ENCODE results near the gene METTL1. TPM values are rescaled to one million over a fixed set of nuclear protein-coding genes. Genes with fewer than 3 reads are reported as not detected.

Gene METTL1
- total and polyA plus RNA-seq, 2 donors (not counting 1 experiment from before 2014, with no cell fraction given) = 9.1 to 9.2 TPM

DNA sequence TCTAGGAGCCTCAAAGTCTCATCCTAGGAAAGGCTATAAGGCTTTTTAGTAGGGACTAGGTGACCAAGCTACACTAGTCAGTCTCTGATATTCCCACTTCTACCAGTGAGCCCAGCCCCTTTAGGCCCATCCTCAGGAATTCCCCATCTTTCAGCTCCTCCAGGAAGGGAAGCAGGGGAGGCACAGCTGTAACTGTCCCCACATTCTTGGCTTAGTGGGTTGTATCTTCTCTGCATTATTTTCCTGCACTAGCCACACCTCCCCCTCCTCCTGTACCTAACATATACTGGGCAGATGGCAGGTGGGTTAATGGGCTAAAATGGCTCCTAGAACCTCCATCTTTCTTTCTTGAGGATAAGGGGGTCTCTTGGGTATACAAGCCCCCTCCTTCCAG is 4.6 kb downstream of the METTL1 start:
- CTCF ChIA-PET = interaction anchor here (1.1 to 3.0 kb wide), 4 partner anchors 8 to 16 kb away, joined by 3 to 37 read pairs (median 5); partner anchors contain the start of gene TSFM
- DNase-seq (no peak), ATAC-seq (ENCODE audit: low read depth) (no peak)
- Histone ChIP-seq H3K4me1 (ENCODE audit: control insufficient read depth in 2 of 2, insufficient read depth in 2 of 2, low read length in 2 of 2) (peaks cover 38 to 41% of the 10 kb centered on the region in 2 donors), H3K79me2 (ENCODE audit: control insufficient read depth, insufficient read depth, low read length) (peaks cover 18% of the 10 kb centered on the region), H3K27me3 (replicated peaks in 1 of 4; ENCODE audit: control extremely low read depth in 1 of 4, control insufficient read depth in 3 of 4, insufficient read depth in 4 of 4, low read length in 3 of 4) (peaks cover 0 to 38% (median 26%) of the 10 kb centered on the region in 4 experiments), H3K4me2 (replicated peaks; ENCODE audit: low read depth, low read length, poor library complexity, severe bottlenecking) (no peak overlapping the region), H3K36me3 (replicated peaks in 1 of 2; ENCODE audit: control extremely low read depth in 1 of 2, control insufficient read depth in 1 of 2, extremely low read depth in 1 of 2, insufficient read depth in 2 of 2, low read length in 1 of 2) (no peaks in the 10 kb centered on the region), H4K20me1 (ENCODE audit: control insufficient read depth, insufficient read depth, low read length, poor library complexity, severe bottlenecking) (peaks cover 18% of the 10 kb centered on the region), H3K9ac (ENCODE audit: low read length) (no peak overlapping the region), H3K4me3 (ENCODE audit: control extremely low read depth in 1 of 5, extremely low read depth in 1 of 5, insufficient read depth in 1 of 5, low read depth in 2 of 5, low read length in 4 of 5) (no peak overlapping the region), H3K9me3 (ENCODE audit: control extremely low read depth in 1 of 3, control insufficient read depth in 2 of 3, insufficient read depth in 1 of 3, low read length in 2 of 3) (peaks cover 0 to 13% (median 0%) of the 10 kb centered on the region in 3 donors), H3K27ac (ENCODE audit: low read length in 2 of 2) (no peak overlapping the region), H2AFZ (ENCODE audit: insufficient read depth, low read depth, low read length, poor library complexity, severe bottlenecking) (no peak overlapping the region)
- Mint-ChIP-seq H3K9me3 (ENCODE audit: insufficient read depth) (no peaks in the 10 kb centered on the region), H3K27me3 (peaks cover 24% of the 10 kb centered on the region), H3K27ac (no peak overlapping the region), H3K4me3 (peak overlapping the region; percentile 93), H3K4me1 (peaks cover 42% of the 10 kb centered on the region)
- POLR2A ChIA-PET = no interaction called here
- TF ChIP-seq, protein P1, sequence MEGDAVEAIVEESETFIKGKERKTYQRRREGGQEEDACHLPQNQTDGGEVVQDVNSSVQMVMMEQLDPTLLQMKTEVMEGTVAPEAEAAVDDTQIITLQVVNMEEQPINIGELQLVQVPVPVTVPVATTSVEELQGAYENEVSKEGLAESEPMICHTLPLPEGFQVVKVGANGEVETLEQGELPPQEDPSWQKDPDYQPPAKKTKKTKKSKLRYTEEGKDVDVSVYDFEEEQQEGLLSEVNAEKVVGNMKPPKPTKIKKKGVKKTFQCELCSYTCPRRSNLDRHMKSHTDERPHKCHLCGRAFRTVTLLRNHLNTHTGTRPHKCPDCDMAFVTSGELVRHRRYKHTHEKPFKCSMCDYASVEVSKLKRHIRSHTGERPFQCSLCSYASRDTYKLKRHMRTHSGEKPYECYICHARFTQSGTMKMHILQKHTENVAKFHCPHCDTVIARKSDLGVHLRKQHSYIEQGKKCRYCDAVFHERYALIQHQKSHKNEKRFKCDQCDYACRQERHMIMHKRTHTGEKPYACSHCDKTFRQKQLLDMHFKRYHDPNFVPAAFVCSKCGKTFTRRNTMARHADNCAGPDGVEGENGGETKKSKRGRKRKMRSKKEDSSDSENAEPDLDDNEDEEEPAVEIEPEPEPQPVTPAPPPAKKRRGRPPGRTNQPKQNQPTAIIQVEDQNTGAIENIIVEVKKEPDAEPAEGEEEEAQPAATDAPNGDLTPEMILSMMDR (IDR thresholded peaks at IDR 0.05) = no peak
- no peak for TF ChIP-seq EZH2 (IDR thresholded peaks at IDR 0.05; ENCODE audit: borderline replicate concordance, insufficient read depth, low read depth, low read length, poor library complexity, severe bottlenecking)
- intact Hi-C loops (cut with micrococcal nuclease) = no loop called here

DNA sequence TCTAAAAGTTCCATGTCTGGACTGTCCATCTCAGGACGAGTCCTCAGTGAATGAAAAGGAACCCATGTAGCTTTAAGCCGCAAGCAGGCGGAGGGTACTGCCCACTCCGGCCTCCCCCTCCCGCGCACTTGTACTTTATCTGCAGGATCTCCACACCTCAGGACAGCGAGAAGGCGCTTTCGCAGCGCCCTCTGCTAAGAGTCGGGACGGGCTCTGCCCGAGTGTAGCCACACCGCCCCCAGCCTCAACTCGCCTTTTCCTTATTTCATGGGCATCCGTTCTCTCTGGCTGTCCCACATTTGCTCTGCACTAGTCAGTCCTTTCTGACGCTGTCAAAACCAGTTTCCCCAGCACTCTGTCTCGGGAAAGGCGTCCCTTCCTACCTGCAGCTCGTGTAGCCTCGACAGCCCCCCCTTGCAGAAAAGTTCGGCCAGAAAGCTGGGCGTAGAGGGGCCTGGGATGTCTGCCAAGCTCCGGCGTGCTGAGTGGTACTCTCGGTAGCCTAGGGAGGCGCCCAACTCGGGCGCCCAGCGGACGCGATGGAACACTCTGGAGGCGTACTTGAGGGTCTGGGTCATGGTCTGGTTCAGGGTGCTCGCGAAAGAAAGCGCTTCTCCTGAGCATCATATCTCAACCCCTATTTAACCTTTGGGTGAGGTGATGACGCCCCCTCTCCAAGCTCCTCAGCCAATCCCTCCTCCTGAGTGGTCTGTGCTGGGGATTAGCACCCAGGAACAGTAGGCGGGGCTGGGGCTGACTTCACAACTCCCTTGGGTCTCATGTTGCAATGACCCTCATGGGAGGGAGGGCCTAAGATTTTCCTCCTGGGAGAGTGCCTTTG is 5.2 kb downstream of the METTL1 start, which contains the start of gene CYP27B1:
TSS of gene CYP27B1 (minus strand) at position 615 of the 841 bp plus-strand sequence. CDS start at position 578, 37 bp downstream.
- peak within 1 kb of the TSS; percentile 87 for H3K4me2 ChIP-seq (replicated peaks; ENCODE audit: low read depth, low read length, poor library complexity, severe bottlenecking)
- WGBS (ENCODE audit: insufficient coverage) = 6% methylated on average over 32 of the region's 38 CpGs
- TF ChIP-seq, protein P1 (IDR thresholded peaks at IDR 0.05) = no peak
- peak; percentile 43 for TF ChIP-seq EZH2 (IDR thresholded peaks at IDR 0.05; ENCODE audit: borderline replicate concordance, insufficient read depth, low read depth, low read length, poor library complexity, severe bottlenecking)
- H3K4me3 ChIP-seq (ENCODE audit: control extremely low read depth in 1 of 5, extremely low read depth in 1 of 5, insufficient read depth in 1 of 5, low read depth in 2 of 5, low read length in 4 of 5) = peak within 1 kb of the TSS in 4 of 5 experiments; percentile 48 to 63 (median 58)
- peaks cover 0 to 13% (median 0%) of the 10 kb centered on the region in 3 donors for H3K9me3 ChIP-seq (ENCODE audit: control extremely low read depth in 1 of 3, control insufficient read depth in 2 of 3, insufficient read depth in 1 of 3, low read length in 2 of 3)
- ATAC-seq (ENCODE audit: low read depth) (peak; percentile 4), DNase-seq (peak; percentile 39)
- H3K27me3 ChIP-seq (replicated peaks in 1 of 4; ENCODE audit: control extremely low read depth in 1 of 4, control insufficient read depth in 3 of 4, insufficient read depth in 4 of 4, low read length in 3 of 4) = peaks cover 0 to 38% (median 26%) of the 10 kb centered on the region in 4 experiments
- peaks cover 37 to 38% of the 10 kb centered on the region in 2 donors for H3K4me1 ChIP-seq (ENCODE audit: control insufficient read depth in 2 of 2, insufficient read depth in 2 of 2, low read length in 2 of 2)
- Mint-ChIP-seq H3K27me3 (peaks cover 24% of the 10 kb centered on the region), H3K27ac (peak within 1 kb of the TSS; percentile 33), H3K4me1 (peaks cover 39% of the 10 kb centered on the region), H3K4me3 (peak within 1 kb of the TSS; percentile 93), H3K9me3 (ENCODE audit: insufficient read depth) (no peaks in the 10 kb centered on the region)
- H3K79me2 ChIP-seq (ENCODE audit: control insufficient read depth, insufficient read depth, low read length) = peaks cover 22% of the 10 kb centered on the region
- peak within 1 kb of the TSS; percentile 64 for H3K9ac ChIP-seq (ENCODE audit: low read length)
- ChIA-PET POLR2A (interaction anchor here (0.6 to 1.1 kb wide), 2 partner anchors 11 to 270 kb away, joined by 4 read pairs; no protein-coding TSS in a partner anchor), CTCF (interaction anchor here (0.8 to 3.0 kb wide), 7 partner anchors 10 to 139 kb away, joined by 3 to 37 read pairs (median 5); partner anchors contain the start of genes CDK4 and TSFM)
- intact Hi-C loops (cut with micrococcal nuclease) = no loop called here
- H4K20me1 ChIP-seq (ENCODE audit: control insufficient read depth, insufficient read depth, low read length, poor library complexity, severe bottlenecking) = peaks cover 22% of the 10 kb centered on the region
- peaks cover 0 to 5% of the 10 kb centered on the region in 2 experiments for H3K36me3 ChIP-seq (replicated peaks in 1 of 2; ENCODE audit: control extremely low read depth in 1 of 2, control insufficient read depth in 1 of 2, extremely low read depth in 1 of 2, insufficient read depth in 2 of 2, low read length in 1 of 2)
- H2AFZ ChIP-seq (ENCODE audit: insufficient read depth, low read depth, low read length, poor library complexity, severe bottlenecking) = peak within 1 kb of the TSS; percentile 77
- H3K27ac ChIP-seq (ENCODE audit: low read length in 2 of 2) = no peak within 1 kb of the TSS
